CD14-positive monocyte (primary cell): ENCODE results near the gene DDAH1. TPM values are rescaled to one million over a fixed set of nuclear protein-coding genes. Genes with fewer than 3 reads are reported as not detected.

Experiments used
- DNase-seq, 3 donors: peaks; one replicate each; pipeline ENCODE4 v3.0.0-alpha.2; 2011 to 2022
- H2AFZ ChIP-seq: 2 replicates; pipeline ENCODE4 v1.6.0; 2012; ENCODE audit warnings: mild to moderate bottlenecking, low read depth, low read length, inconsistent platforms; ENCODE audit not compliant: insufficient read depth, poor library complexity, severe bottlenecking
- H3K27ac ChIP-seq, 2 donors: 1 replicate in 1 of 2; 2 replicates in 1 of 2; pipeline ENCODE4 v1.5.1; 2012 to 2013; ENCODE audit warnings: low read length in 2 of 2, control low read depth in 1 of 2, inconsistent platforms in 1 of 2, low read depth in 1 of 2, mild to moderate bottlenecking in 1 of 2
- H3K27me3 ChIP-seq, 2 donors: one replicate each; pipeline versions ENCODE4 v1.6.0 to v1.6.1; 2011 to 2013; ENCODE audit warnings: low read length in 2 of 2; ENCODE audit not compliant: control insufficient read depth in 2 of 2, insufficient read depth in 2 of 2
- H3K36me3 ChIP-seq, 2 donors: replicated peaks in 1 of 2; 1 replicate in 1 of 2; 2 replicates in 1 of 2; pipeline versions ENCODE4 v1.5.1 to v1.6.1; 2012 to 2013; ENCODE audit warnings: low read length in 2 of 2, control low read depth in 1 of 2, inconsistent platforms in 1 of 2, mild to moderate bottlenecking in 1 of 2; ENCODE audit not compliant: insufficient read depth in 2 of 2, control insufficient read depth in 1 of 2
- H3K4me1 ChIP-seq, 2 donors: 1 replicate in 1 of 2; 2 replicates in 1 of 2; pipeline versions ENCODE4 v1.5.1 to v1.6.1; 2012 to 2013; ENCODE audit warnings: low read length in 2 of 2, control low read depth in 1 of 2, inconsistent platforms in 1 of 2, mild to moderate bottlenecking in 1 of 2, moderate library complexity in 1 of 2; ENCODE audit not compliant: insufficient read depth in 2 of 2, control insufficient read depth in 1 of 2
- H3K4me2 ChIP-seq: replicated peaks from 2 replicates; pipeline ENCODE3; 2012; ENCODE audit warnings: low read length, moderate library complexity, mild to moderate bottlenecking; ENCODE audit not compliant: poor library complexity, severe bottlenecking; ENCODE audit errors: extremely low read depth
- H3K4me3 ChIP-seq, 3 experiments: fragments of 200-600 bp in 1 of 3; sonication (generic) in 1 of 3; replicated peaks in 1 of 3; 1 replicate in 2 of 3; 2 replicates in 1 of 3; pipeline ENCODE4 v1.5.1; 2011 to 2013; ENCODE audit warnings: low read length in 3 of 3, mild to moderate bottlenecking in 3 of 3, control low read depth in 2 of 3, low read depth in 2 of 3, inconsistent platforms in 1 of 3, moderate library complexity in 1 of 3
- H3K79me2 ChIP-seq: 2 replicates; pipeline ENCODE4 v1.6.0; 2012; ENCODE audit warnings: mild to moderate bottlenecking, control low read depth, inconsistent platforms, low read length, moderate library complexity; ENCODE audit not compliant: insufficient read depth
- H3K9ac ChIP-seq: 2 replicates; pipeline ENCODE4 v1.6.0; 2017; ENCODE audit warnings: low read length, mild to moderate bottlenecking; ENCODE audit not compliant: insufficient read depth, poor library complexity, severe bottlenecking
- H3K9me3 ChIP-seq, 2 donors: replicated peaks in 1 of 2; 1 replicate in 1 of 2; 2 replicates in 1 of 2; pipeline versions ENCODE4 v1.5.1 to v1.6.1; 2012 to 2013; ENCODE audit warnings: low read length in 2 of 2, control low read depth in 1 of 2; ENCODE audit not compliant: control insufficient read depth in 1 of 2, insufficient read depth in 1 of 2
- H4K20me1 ChIP-seq: 2 replicates; pipeline ENCODE4 v1.6.0; 2012; ENCODE audit warnings: mild to moderate bottlenecking, low read length, control low read depth, moderate library complexity; ENCODE audit not compliant: insufficient read depth
- H3K27ac Mint-ChIP-seq, 7 donors: one replicate each; pipeline ENCODE4 v1.8.0; 2020; ENCODE audit warnings: mild to moderate bottlenecking in 7 of 7, mixed read lengths in 7 of 7, moderate library complexity in 6 of 7, inconsistent platforms in 2 of 7
- H3K27me3 Mint-ChIP-seq, 3 donors: one replicate each; pipeline ENCODE4 v1.8.0; 2021 to 2022; ENCODE audit warnings: low read depth in 3 of 3, mild to moderate bottlenecking in 3 of 3, mixed read lengths in 3 of 3, moderate library complexity in 3 of 3, inconsistent platforms in 1 of 3
- H3K36me3 Mint-ChIP-seq, 2 donors: one replicate each; pipeline ENCODE4 v1.8.0; 2020; ENCODE audit warnings: mixed read lengths in 2 of 2, inconsistent platforms in 1 of 2, mild to moderate bottlenecking in 1 of 2
- H3K4me1 Mint-ChIP-seq: one replicate; pipeline ENCODE4 v1.8.0; 2020; ENCODE audit warnings: mild to moderate bottlenecking, mixed read lengths
- H3K4me3 Mint-ChIP-seq, 2 donors: one replicate each; pipeline ENCODE4 v1.8.0; 2020; ENCODE audit warnings: mild to moderate bottlenecking in 2 of 2, mixed read lengths in 2 of 2, moderate library complexity in 1 of 2
- H3K9me3 Mint-ChIP-seq, 7 donors: one replicate each; pipeline ENCODE4 v1.8.0; 2020 to 2022; ENCODE audit warnings: mixed read lengths in 7 of 7, mild to moderate bottlenecking in 6 of 7, moderate library complexity in 6 of 7, inconsistent platforms in 2 of 7
- WGBS: methylation state at CpG from one replicate; pipeline ENCODE4 v1.1.5; 2013; ENCODE audit warnings: missing lambda C conversion rate; ENCODE audit not compliant: insufficient coverage; 5-methylcytosine and 5-hydroxymethylcytosine counted together
- intact Hi-C, 2 donors: fragments of 100-400 bp; cut with micrococcal nuclease; formaldehyde crosslinking; loops; one replicate each; pipeline versions ENCODE4 v1.15.0 to v1.15.1; 2023
- polyA plus RNA-seq, 3 donors: library from polyadenylated mRNA; depleted of rRNA in 1 of 3; unstranded in 2 of 3; stranded (reverse) in 1 of 3; fragments of 300-500 nt in 2 of 3; fragments of >200 nt in 1 of 3; fragmentation: Illumina TruSeq in 2 of 3; gene quantifications; 1 replicate in 2 of 3; 2 replicates in 1 of 3; pipeline ENCODE4 v1.2.3, GENCODE V29; 2012 to 2021
- TF ChIP-seq, protein P1 (sequence below): fragments of 200-600 bp; IDR thresholded peaks from one replicate; pipeline ENCODE4 v1.8.0; 2022; ENCODE audit warnings: antibody characterized with exemption, mild to moderate bottlenecking

The DDAH1 gene
- polyA plus RNA-seq, 3 donors: not detected

DNA sequence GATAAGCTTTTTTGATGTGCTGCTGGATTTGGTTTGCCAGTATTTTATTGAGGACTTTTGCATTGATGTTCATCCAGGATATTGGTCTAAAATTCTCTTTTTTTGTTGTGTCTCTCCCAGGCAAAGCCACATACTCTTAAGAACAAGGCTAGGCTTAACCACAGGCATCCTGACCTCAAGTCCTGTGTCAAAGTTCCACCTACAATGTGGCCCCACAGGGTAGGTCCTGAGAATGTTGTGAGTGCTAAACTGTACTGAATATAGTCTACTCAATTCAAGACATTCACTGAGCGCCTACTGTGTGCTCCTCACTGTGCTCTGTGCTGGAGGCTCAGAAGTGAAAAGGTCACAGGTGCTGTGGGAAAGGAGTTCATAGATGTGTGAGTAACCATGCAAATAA is 20.6 kb downstream of the DDAH1 start:
- 100% methylated on average over 1 of the region's 1 CpG for WGBS
- H3K36me3 Mint-ChIP-seq: no peaks in the 10 kb centered on the region
- H4K20me1 ChIP-seq: no peaks in the 10 kb centered on the region
- DNase-seq: no peak
- no peaks in the 10 kb centered on the region for H3K79me2 ChIP-seq
- H3K4me1 ChIP-seq: no peaks in the 10 kb centered on the region
- no peak overlapping the region for H3K4me3 Mint-ChIP-seq
- H3K4me3 ChIP-seq: no peak overlapping the region
- intact Hi-C loops: no loop called here
- H3K36me3 ChIP-seq: no peaks in the 10 kb centered on the region
- H3K27me3 ChIP-seq: no peaks in the 10 kb centered on the region
- no peaks in the 10 kb centered on the region for H3K4me1 Mint-ChIP-seq
- H3K27ac Mint-ChIP-seq: no peak overlapping the region
- peaks cover 0 to 3% (median 0%) of the 10 kb centered on the region in 3 donors for H3K27me3 Mint-ChIP-seq
- H2AFZ ChIP-seq: no peak overlapping the region
- peaks cover 0 to 5% (median 2%) of the 10 kb centered on the region in 7 donors for H3K9me3 Mint-ChIP-seq
- H3K27ac ChIP-seq: no peak overlapping the region
- H3K9ac ChIP-seq: no peak overlapping the region
- no peak overlapping the region for H3K4me2 ChIP-seq
- TF ChIP-seq, protein P1, sequence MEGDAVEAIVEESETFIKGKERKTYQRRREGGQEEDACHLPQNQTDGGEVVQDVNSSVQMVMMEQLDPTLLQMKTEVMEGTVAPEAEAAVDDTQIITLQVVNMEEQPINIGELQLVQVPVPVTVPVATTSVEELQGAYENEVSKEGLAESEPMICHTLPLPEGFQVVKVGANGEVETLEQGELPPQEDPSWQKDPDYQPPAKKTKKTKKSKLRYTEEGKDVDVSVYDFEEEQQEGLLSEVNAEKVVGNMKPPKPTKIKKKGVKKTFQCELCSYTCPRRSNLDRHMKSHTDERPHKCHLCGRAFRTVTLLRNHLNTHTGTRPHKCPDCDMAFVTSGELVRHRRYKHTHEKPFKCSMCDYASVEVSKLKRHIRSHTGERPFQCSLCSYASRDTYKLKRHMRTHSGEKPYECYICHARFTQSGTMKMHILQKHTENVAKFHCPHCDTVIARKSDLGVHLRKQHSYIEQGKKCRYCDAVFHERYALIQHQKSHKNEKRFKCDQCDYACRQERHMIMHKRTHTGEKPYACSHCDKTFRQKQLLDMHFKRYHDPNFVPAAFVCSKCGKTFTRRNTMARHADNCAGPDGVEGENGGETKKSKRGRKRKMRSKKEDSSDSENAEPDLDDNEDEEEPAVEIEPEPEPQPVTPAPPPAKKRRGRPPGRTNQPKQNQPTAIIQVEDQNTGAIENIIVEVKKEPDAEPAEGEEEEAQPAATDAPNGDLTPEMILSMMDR: no peak
- H3K9me3 ChIP-seq: peaks cover 0 to 3% of the 10 kb centered on the region in 2 donors

DNA sequence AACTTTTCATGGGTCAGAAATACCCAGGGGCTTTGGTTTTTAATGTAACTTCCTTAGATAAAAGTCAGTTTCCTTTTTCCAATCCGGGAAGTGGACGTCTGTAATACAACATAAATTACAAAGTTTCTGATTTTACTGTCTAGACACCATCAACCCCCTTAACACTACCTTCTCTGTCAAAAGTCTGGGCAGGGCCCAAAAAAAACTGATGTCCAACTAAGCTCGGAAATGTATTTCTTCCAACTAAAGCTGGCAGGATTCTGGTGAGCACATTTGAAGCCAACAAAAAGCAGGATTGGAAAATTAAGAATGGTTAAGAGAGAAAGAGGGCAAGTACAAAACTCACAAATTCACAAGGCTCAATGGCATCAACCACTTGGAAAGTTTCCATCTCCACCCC is 24.3 kb downstream of the DDAH1 start:
- Mint-ChIP-seq H3K27ac (no peak overlapping the region), H3K36me3 (no peaks in the 10 kb centered on the region), H3K4me1 (no peaks in the 10 kb centered on the region), H3K4me3 (no peak overlapping the region), H3K9me3 (peaks cover 0 to 4% (median 2%) of the 10 kb centered on the region in 7 donors), H3K27me3 (peaks cover 0 to 1% (median 0%) of the 10 kb centered on the region in 3 donors)
- DNase-seq: no peak
- Histone ChIP-seq H3K4me3 (no peak overlapping the region), H3K9ac (no peak overlapping the region), H3K36me3 (no peaks in the 10 kb centered on the region), H3K4me2 (no peak overlapping the region), H3K79me2 (no peaks in the 10 kb centered on the region), H4K20me1 (no peaks in the 10 kb centered on the region), H3K27me3 (no peaks in the 10 kb centered on the region), H3K27ac (no peak overlapping the region), H2AFZ (no peak overlapping the region), H3K4me1 (no peaks in the 10 kb centered on the region), H3K9me3 (peaks cover 0 to 3% of the 10 kb centered on the region in 2 donors)
- WGBS: 75% methylated on average over 2 of the region's 3 CpGs
- TF ChIP-seq, protein P1: no peak
- intact Hi-C loops: no loop called here
